MCF 10A (cell line): ENCODE data around the gene AMBN. TPM values are rescaled to one million over a fixed set of nuclear protein-coding genes. Genes with fewer than 3 reads are reported as not detected.
A peak's percentile ranks its signal among the peaks of the same experiment; 100 is the strongest.

Source experiments
- BruUV-seq: library from RNA; stranded (reverse); fragments of 400-500 nt; replicated peaks from 2 replicates; lab custom pipeline; 2021; lab: Mats Ljungman, UMichigan
- CTCF ChIA-PET: fragments of 300-600 bp; sonication (Branson Sonifier 250); formaldehyde crosslinking; extraction: SDS; loops from one replicate; lab custom pipeline; 2021; ENCODE audit warnings: antibody characterized with exemption, inconsistent platforms; lab: Yijun Ruan, JAX
- POLR2A ChIA-PET: fragments of 300-600, 350-650 bp; sonication (Branson Sonifier 250); formaldehyde crosslinking; extraction: SDS; loops from one replicate; lab custom pipeline; 2020; ENCODE audit warnings: antibody characterized with exemption, inconsistent platforms; lab: Yijun Ruan, JAX
- DNase-seq: peaks from one replicate; pipeline ENCODE4 v3.0.0-alpha.2; 2018; ENCODE audit not compliant: unreplicated experiment
- H3K27ac Mint-ChIP-seq: one replicate; pipeline ENCODE4 v1.8.0; 2022; ENCODE audit warnings: mild to moderate bottlenecking, low read depth, mixed read lengths; ENCODE audit not compliant: unreplicated experiment
- H3K27me3 Mint-ChIP-seq: one replicate; pipeline ENCODE4 v1.8.0; 2022; ENCODE audit warnings: mixed read lengths; ENCODE audit not compliant: insufficient read depth, unreplicated experiment
- H3K36me3 Mint-ChIP-seq: one replicate; pipeline ENCODE4 v1.8.0; 2022; ENCODE audit warnings: mild to moderate bottlenecking, moderate library complexity, mixed read lengths; ENCODE audit not compliant: insufficient read depth, unreplicated experiment
- H3K4me1 Mint-ChIP-seq: one replicate; pipeline ENCODE4 v1.8.0; 2022; ENCODE audit warnings: mixed read lengths; ENCODE audit not compliant: insufficient read depth, unreplicated experiment
- H3K4me3 Mint-ChIP-seq: one replicate; pipeline ENCODE4 v1.8.0; 2022; ENCODE audit warnings: mild to moderate bottlenecking, moderate library complexity, mixed read lengths; ENCODE audit not compliant: unreplicated experiment
- H3K9me3 Mint-ChIP-seq: one replicate; pipeline ENCODE4 v1.8.0; 2022; ENCODE audit warnings: mixed read lengths; ENCODE audit not compliant: unreplicated experiment
- CTCF ChIP-seq: fragments of 200-600 bp; IDR thresholded peaks from one replicate; pipeline ENCODE4 v1.8.0; 2022; ENCODE audit warnings: antibody characterized with exemption, mild to moderate bottlenecking; ENCODE audit not compliant: unreplicated experiment
- intact Hi-C: fragments of 100-400 bp; cut with micrococcal nuclease; formaldehyde crosslinking; loops from 2 replicates; pipeline ENCODE4 v1.14.1; 2022
- total RNA-seq: library from RNA; stranded (reverse); gene quantifications from 2 replicates; pipeline ENCODE4 v1.2.3, GENCODE V29; 2022

The AMBN gene
- total RNA-seq, 1 experiment from 2014 or later = not detected

DNA sequence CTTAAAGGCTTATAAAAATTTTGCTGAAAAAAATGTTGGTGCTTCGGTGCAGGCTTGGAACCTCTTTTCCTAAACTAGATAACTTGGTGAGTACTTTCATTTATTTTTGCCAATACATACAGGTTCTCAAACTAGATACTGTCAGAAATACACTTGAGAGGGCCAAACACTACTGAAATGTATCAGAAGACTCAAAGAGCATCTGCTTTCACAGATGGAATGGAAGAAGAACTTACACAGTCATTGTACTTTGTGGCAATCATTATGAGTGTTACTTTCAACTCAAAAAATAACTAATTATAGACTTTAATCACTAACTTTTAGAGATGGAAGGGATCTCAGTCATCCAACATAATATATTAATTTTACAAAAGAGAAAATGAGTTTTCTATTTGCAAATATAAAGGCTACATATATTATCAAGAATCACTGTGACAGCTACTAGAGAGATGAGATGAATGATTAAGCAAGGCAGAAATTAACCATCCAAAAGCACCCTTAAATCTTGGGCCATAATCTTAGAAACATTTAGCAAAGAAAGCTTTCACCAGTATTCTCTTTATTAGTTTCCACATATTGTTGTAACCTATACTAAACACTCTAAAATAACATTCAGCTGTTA lies 37.5 kb downstream of the AMBN start:
- Mint-ChIP-seq H3K27me3 (no peaks in the 10 kb centered on the region), H3K4me3 (no peak overlapping the region), H3K36me3 (no peaks in the 10 kb centered on the region), H3K9me3 (no peaks in the 10 kb centered on the region), H3K4me1 (no peaks in the 10 kb centered on the region), H3K27ac (no peak overlapping the region)
- no peak for TF ChIP-seq CTCF
- DNase-seq = no peak
- intact Hi-C loops = no loop called here
- BruUV-seq = no TSS peak
- ChIA-PET CTCF (interaction anchor here (0.6 to 1.8 kb wide), 2 partner anchors 22 to 30 kb away, joined by 3 to 7 read pairs; no protein-coding TSS in a partner anchor), POLR2A (no interaction called here)

- H3K36me3 Mint-ChIP-seq = no peaks in the 10 kb centered on the region
- no peak for TF ChIP-seq CTCF
- CTCF ChIA-PET = interaction anchor here (0.6 to 1.8 kb wide), 2 partner anchors 22 to 30 kb away, joined by 3 to 7 read pairs; no protein-coding TSS in a partner anchor
- no peaks in the 10 kb centered on the region for H3K9me3 Mint-ChIP-seq
- no peaks in the 10 kb centered on the region for H3K4me1 Mint-ChIP-seq
- no peak overlapping the region for H3K27ac Mint-ChIP-seq
- DNase-seq = no peak
- no peak overlapping the region for H3K4me3 Mint-ChIP-seq
- intact Hi-C loops = no loop called here
- POLR2A ChIA-PET = no interaction called here
- BruUV-seq = no TSS peak
- no peaks in the 10 kb centered on the region for H3K27me3 Mint-ChIP-seq
These were observed 38.1 kb downstream of the AMBN start for GRCh38 chr4:70630162-70630561.

DNA sequence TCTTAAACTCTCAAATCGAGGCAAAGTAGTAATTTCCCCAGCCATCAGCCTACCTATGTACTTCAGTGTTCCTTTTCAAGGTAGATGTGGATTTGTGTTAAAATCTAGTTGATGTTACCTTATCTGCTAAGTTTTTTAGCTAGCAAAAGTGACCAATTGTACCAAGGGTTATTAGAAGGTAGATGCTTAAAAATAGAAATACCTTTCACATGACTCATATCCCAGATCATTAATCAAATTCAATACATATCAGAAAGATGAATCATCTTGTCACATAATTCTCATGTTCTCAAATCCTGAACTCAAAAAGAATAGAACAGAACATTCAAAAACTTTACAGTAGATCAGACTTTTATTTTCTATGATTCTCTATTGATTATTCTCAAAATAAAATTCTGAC lies 40.0 kb downstream of the AMBN start:
- no peaks in the 10 kb centered on the region for H3K36me3 Mint-ChIP-seq
- no peaks in the 10 kb centered on the region for H3K4me1 Mint-ChIP-seq
- H3K4me3 Mint-ChIP-seq = no peak overlapping the region
- no peaks in the 10 kb centered on the region for H3K27me3 Mint-ChIP-seq
- no peaks in the 10 kb centered on the region for H3K9me3 Mint-ChIP-seq
- H3K27ac Mint-ChIP-seq = no peak overlapping the region
- DNase-seq = peak; percentile 40
- CTCF ChIA-PET = interaction anchor here (0.6 to 1.7 kb wide), 2 partner anchors 20 to 252 kb away, joined by 3 to 4 read pairs; no protein-coding TSS in a partner anchor
- POLR2A ChIA-PET = no interaction called here
- intact Hi-C loops = no loop called here
- no TSS peak for BruUV-seq
- no peak for TF ChIP-seq CTCF

DNA sequence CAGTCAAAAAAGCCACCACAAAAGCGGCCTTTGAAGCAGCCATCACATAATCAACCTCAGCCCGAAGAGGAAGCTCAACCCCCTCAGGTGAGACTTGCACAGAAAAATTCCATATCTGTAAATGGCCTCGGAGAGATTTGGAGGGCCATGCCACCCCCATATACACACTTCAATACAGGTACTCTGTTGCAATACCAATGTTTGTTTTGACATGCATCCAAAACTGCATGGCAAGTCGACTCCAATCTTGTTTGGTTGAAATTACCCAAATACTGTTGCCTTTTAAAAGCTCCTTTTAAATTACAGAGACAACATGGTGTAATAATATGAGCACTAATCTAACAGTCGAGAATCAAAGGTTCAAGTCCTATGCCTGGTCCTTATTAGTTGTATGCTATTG lies 42.4 kb downstream of the AMBN start:
- no TSS peak for BruUV-seq
- no peak for TF ChIP-seq CTCF
- intact Hi-C loops = no loop called here
- peak; percentile 50 for DNase-seq
- H3K36me3 Mint-ChIP-seq = no peaks in the 10 kb centered on the region
- no peaks in the 10 kb centered on the region for H3K27me3 Mint-ChIP-seq
- CTCF ChIA-PET = interaction anchor here (0.5 to 0.7 kb wide), 3 partner anchors 10 to 463 kb away, joined by 3 to 5 read pairs (median 3); no protein-coding TSS in a partner anchor
- H3K27ac Mint-ChIP-seq = no peak overlapping the region
- H3K9me3 Mint-ChIP-seq = no peaks in the 10 kb centered on the region
- H3K4me3 Mint-ChIP-seq = no peak overlapping the region
- no peaks in the 10 kb centered on the region for H3K4me1 Mint-ChIP-seq
- POLR2A ChIA-PET = no interaction called here
